Measurements from ENCODE around the gene LRPAP1.
"Not testable (repeated sequence)": the region's sequence is repeated elsewhere in the genome, so short reads cannot be mapped to it uniquely, and the experiment has no call there.

GRCh38 chr4:3545351-3545750 is 13.1 kb upstream of the LRPAP1 start:
- TF ChIP-seq NR3C1 (IDR thresholded peaks at IDR 0.05); CTCF (IDR thresholded peaks at IDR 0.05); USF2 (IDR thresholded peaks at IDR 0.05); POLR2A (IDR thresholded peaks at IDR 0.05; ENCODE audit: low read length); REST (IDR thresholded peaks at IDR 0.05); HOXA7 (CRISPR knock-in tag; IDR thresholded peaks at IDR 0.05): not testable (repeated sequence)
